ENCODE measurements around the gene SPSB3.

DNA sequence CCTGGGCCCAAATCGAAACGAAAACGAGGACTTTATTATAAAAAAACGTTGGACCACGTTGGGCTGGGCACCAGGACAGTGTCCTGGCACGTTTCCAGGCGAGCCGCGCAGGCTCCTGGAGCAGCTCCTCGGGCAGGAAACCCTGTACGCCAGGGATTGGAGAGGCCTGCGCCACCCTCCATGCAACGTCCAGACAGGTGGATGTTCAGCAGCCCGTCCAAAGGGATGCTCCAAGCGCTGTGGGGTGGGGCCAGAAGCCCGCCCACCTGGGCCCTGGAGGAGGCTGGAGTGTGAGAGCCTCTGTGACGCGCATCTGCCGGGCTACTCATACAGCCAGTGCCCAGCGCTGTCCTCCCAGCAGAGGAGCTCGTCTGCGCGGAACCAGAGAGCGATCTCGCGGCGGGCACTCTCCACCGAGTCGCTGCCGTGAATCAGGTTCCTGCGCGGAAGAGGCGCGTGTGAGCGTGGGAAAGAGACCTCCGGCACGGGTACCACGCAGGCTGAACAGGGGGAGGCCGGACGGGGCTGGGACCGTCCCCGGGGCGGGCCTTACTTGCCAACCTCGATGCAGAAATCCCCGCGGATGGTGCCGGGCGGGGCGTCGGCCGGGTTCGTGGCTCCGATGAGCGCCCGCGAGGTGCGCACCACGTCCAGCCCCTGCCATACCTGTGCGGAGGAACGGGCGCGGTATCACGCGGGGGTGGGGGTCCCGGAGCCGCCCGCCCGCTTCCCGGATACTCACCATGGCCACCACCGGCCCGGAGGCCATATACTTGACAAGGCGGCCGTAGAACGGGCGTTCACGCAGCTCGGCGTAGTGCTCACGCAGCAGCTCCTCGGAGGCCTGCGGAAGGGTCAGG is 11.8 kb downstream of the SPSB3 start:
- TF ChIP-seq, protein P1, sequence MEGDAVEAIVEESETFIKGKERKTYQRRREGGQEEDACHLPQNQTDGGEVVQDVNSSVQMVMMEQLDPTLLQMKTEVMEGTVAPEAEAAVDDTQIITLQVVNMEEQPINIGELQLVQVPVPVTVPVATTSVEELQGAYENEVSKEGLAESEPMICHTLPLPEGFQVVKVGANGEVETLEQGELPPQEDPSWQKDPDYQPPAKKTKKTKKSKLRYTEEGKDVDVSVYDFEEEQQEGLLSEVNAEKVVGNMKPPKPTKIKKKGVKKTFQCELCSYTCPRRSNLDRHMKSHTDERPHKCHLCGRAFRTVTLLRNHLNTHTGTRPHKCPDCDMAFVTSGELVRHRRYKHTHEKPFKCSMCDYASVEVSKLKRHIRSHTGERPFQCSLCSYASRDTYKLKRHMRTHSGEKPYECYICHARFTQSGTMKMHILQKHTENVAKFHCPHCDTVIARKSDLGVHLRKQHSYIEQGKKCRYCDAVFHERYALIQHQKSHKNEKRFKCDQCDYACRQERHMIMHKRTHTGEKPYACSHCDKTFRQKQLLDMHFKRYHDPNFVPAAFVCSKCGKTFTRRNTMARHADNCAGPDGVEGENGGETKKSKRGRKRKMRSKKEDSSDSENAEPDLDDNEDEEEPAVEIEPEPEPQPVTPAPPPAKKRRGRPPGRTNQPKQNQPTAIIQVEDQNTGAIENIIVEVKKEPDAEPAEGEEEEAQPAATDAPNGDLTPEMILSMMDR (tag by site-specific recombination; IDR thresholded peaks at IDR 0.05) = 0 out of 2 replicates have a peak, but pooled peaks have one; percentile 44
- TF ChIP-seq KLF9 (tag by site-specific recombination; IDR thresholded peaks at IDR 0.05; ENCODE audit: low read depth) (peak; percentile 71), GLIS2 (tag by site-specific recombination; IDR thresholded peaks at IDR 0.05) (peak; percentile 15), ZNF785 (tag by site-specific recombination; IDR thresholded peaks at IDR 0.05) (no peak), ZNF121 (tag by site-specific recombination; IDR thresholded peaks at IDR 0.05) (no peak), ZNF510 (tag by site-specific recombination; IDR thresholded peaks at IDR 0.05; ENCODE audit: insufficient replicate concordance) (no peak), ZNF670 (tag by site-specific recombination; IDR thresholded peaks at IDR 0.05; ENCODE audit: low read depth) (no peak), ZNF391 (tag by site-specific recombination; IDR thresholded peaks at IDR 0.05; ENCODE audit: borderline replicate concordance, low read depth) (no peak; the same call in 1 of the 2 replicates), BCL11B (tag by site-specific recombination; IDR thresholded peaks at IDR 0.05; ENCODE audit: low read depth) (no peak), ZBTB44 (tag by site-specific recombination; IDR thresholded peaks at IDR 0.05) (peak; percentile 69; the same call in 1 of the 2 replicates)
- TF ChIP-seq, protein P2, sequence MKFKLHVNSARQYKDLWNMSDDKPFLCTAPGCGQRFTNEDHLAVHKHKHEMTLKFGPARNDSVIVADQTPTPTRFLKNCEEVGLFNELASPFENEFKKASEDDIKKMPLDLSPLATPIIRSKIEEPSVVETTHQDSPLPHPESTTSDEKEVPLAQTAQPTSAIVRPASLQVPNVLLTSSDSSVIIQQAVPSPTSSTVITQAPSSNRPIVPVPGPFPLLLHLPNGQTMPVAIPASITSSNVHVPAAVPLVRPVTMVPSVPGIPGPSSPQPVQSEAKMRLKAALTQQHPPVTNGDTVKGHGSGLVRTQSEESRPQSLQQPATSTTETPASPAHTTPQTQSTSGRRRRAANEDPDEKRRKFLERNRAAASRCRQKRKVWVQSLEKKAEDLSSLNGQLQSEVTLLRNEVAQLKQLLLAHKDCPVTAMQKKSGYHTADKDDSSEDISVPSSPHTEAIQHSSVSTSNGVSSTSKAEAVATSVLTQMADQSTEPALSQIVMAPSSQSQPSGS (tag by site-specific recombination; IDR thresholded peaks at IDR 0.05; ENCODE audit: low read depth) = no peak
